ENCODE measurements around the gene NIT1. TPM values are rescaled to one million over a fixed set of nuclear protein-coding genes. Genes with fewer than 3 reads are reported as not detected.

The NIT1 gene
- total RNA-seq, 1 experiment from 2014 or later = 39.6 TPM

GRCh38 chr1:161162806-161163205 is 44.9 kb downstream of the NIT1 start:
- Histone ChIP-seq H4K8ac (replicated peaks; ENCODE audit: insufficient read length, low read depth, low read length) (no peak overlapping the region), H2BK120ac (ENCODE audit: low read depth, low read length, poor library complexity, severe bottlenecking) (no peak overlapping the region), H3K27me3 (ENCODE audit: insufficient read depth, low read length) (no peaks in the 10 kb centered on the region), H2AFZ (ENCODE audit: low read length) (no peak overlapping the region), H2BK20ac (ENCODE audit: low read depth, low read length, poor library complexity, severe bottlenecking) (no peak overlapping the region), H4K5ac (ENCODE audit: insufficient read length, low read depth, low read length) (no peak overlapping the region), H3K23ac (ENCODE audit: insufficient read length, low read depth, low read length) (no peak overlapping the region), H3K18ac (ENCODE audit: insufficient read length, low read depth, low read length) (no peak overlapping the region), H3T11ph (ENCODE audit: low read length) (no peak overlapping the region), H4K20me1 (ENCODE audit: control insufficient read depth, insufficient read depth, insufficient read length) (no peaks in the 10 kb centered on the region), H3K79me2 (ENCODE audit: insufficient read depth, low read length) (no peaks in the 10 kb centered on the region), H3K14ac (ENCODE audit: insufficient read depth, low read length) (no peak overlapping the region), H3K4me1 (ENCODE audit: insufficient read depth, low read length) (no peaks in the 10 kb centered on the region), H3K9ac (ENCODE audit: extremely low read depth, insufficient read length, low read length) (no peak overlapping the region), H2BK5ac (ENCODE audit: insufficient read length, low read length) (no peak overlapping the region), H3K4ac (ENCODE audit: low read depth, low read length) (no peak overlapping the region), H2BK12ac (ENCODE audit: insufficient read length, low read depth, low read length) (no peak overlapping the region), H3K27ac (ENCODE audit: insufficient read length, low read depth, low read length) (no peak overlapping the region), H3K56ac (ENCODE audit: insufficient read length, low read depth, low read length) (no peak overlapping the region), H3K79me1 (ENCODE audit: insufficient read depth, low read depth, low read length, poor library complexity, severe bottlenecking) (no peaks in the 10 kb centered on the region), H4K91ac (ENCODE audit: insufficient read length, low read depth, low read length) (no peak overlapping the region), H3K23me2 (ENCODE audit: insufficient read length, low read depth, low read length, poor library complexity, severe bottlenecking) (peaks cover 16% of the 10 kb centered on the region), H2AK5ac (ENCODE audit: insufficient read length, low read length) (no peak overlapping the region), H3K4me2 (ENCODE audit: insufficient read depth, insufficient read length, low read length) (no peak overlapping the region), H2BK15ac (ENCODE audit: low read depth, low read length) (no peak overlapping the region), H3K9me3 (ENCODE audit: control insufficient read depth, low read depth, low read length) (no peaks in the 10 kb centered on the region)
- DNase-seq = no peak
- Mint-ChIP-seq H3K27ac (no peak overlapping the region; a peak in 1 of 7 replicates), H3K36me3 (ENCODE audit: insufficient read depth in 1 of 3, low read depth in 3 of 3) (peaks cover 21 to 57% (median 45%) of the 10 kb centered on the region in 3 experiments), H3K4me3 (peak overlapping the region in 1 of 2 experiments; percentile 49; a peak in 1 of 5 replicates), H3K9me3 (no peaks in the 10 kb centered on the region), H3K4me1 (peaks cover 33 to 37% of the 10 kb centered on the region in 2 experiments), H3K27me3 (ENCODE audit: low read depth) (no peaks in the 10 kb centered on the region; the same call in 1 of the 2 replicates)
- no CpG with 5 or more reads among the region's 10 CpGs for WGBS (ENCODE audit: extremely low coverage, insufficient read length, low lambda C conversion rate)
- TF ChIP-seq CTCF (conservative IDR thresholded peaks at IDR 0.05) = no peak
